OCI-LY7 (cell line): Measurements from ENCODE around the gene DNAH8.

Experiments
- EZH2phosphoT487 ChIP-seq: fragments of 200-600 bp; sonication (generic); IDR thresholded peaks from 2 replicates; pipeline ENCODE4 v1.6.1; 2018; ENCODE audit warnings: low read depth, borderline replicate concordance, mild to moderate bottlenecking, mixed run types, antibody characterized with exemption, low read length, moderate library complexity, mixed read lengths
- TF ChIP-seq, protein P1 (sequence below): fragments of 200-600 bp; sonication (generic); conservative IDR thresholded peaks from 2 replicates; pipeline ENCODE4 v1.5.1; 2014; ENCODE audit warnings: mild to moderate bottlenecking, antibody characterized with exemption, low read length, moderate library complexity, mixed read lengths

GRCh38 chr6:39021041-39021440 is 305.9 kb downstream of the DNAH8 start:
- TF ChIP-seq, protein P1, sequence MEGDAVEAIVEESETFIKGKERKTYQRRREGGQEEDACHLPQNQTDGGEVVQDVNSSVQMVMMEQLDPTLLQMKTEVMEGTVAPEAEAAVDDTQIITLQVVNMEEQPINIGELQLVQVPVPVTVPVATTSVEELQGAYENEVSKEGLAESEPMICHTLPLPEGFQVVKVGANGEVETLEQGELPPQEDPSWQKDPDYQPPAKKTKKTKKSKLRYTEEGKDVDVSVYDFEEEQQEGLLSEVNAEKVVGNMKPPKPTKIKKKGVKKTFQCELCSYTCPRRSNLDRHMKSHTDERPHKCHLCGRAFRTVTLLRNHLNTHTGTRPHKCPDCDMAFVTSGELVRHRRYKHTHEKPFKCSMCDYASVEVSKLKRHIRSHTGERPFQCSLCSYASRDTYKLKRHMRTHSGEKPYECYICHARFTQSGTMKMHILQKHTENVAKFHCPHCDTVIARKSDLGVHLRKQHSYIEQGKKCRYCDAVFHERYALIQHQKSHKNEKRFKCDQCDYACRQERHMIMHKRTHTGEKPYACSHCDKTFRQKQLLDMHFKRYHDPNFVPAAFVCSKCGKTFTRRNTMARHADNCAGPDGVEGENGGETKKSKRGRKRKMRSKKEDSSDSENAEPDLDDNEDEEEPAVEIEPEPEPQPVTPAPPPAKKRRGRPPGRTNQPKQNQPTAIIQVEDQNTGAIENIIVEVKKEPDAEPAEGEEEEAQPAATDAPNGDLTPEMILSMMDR = no peak
- TF ChIP-seq EZH2phosphoT487 = no peak
